ENCODE results near the gene IL24.

- TF ChIP-seq CTCF (IDR thresholded peaks at IDR 0.05) (no peak), POLR2A (IDR thresholded peaks at IDR 0.05; ENCODE audit: low read depth) (no peak)
These were observed 33.1 kb downstream of the IL24 start for GRCh38 chr1:206930210-206930798.

Measured in esophagus muscularis mucosa (tissue), 3 donors.